Esophagus muscularis mucosa (tissue), 4 donors: ENCODE data around the gene NUBPL. TPM values are rescaled to one million over a fixed set of nuclear protein-coding genes. Genes with fewer than 3 reads are reported as not detected.
"Not testable (repeated sequence)": the region's sequence is repeated elsewhere in the genome, so short reads cannot be mapped to it uniquely, and the experiment has no call there.

Experiments
- DNase-seq: peaks from one replicate; pipeline ENCODE4 v3.0.0-alpha.2; 2017; ENCODE audit errors: extremely low spot score
- H3K27ac ChIP-seq, 4 donors: fragments of 200-600 bp; sonication (generic); replicated peaks in 1 of 4; 1 replicate in 3 of 4; 2 replicates in 1 of 4; pipeline ENCODE4 v1.5.1; 2016 to 2019; ENCODE audit warnings: mild to moderate bottlenecking in 1 of 4
- H3K27me3 ChIP-seq, 4 donors: fragments of 200-600 bp; sonication (generic); one replicate each; pipeline versions ENCODE4 v1.5.1 to v1.6.0; 2016 to 2019
- H3K36me3 ChIP-seq, 4 donors: fragments of 200-600 bp; sonication (generic); one replicate each; pipeline ENCODE4 v1.5.1; 2016 to 2019
- H3K4me1 ChIP-seq, 4 donors: fragments of 200-600 bp; sonication (generic); one replicate each; pipeline ENCODE4 v1.5.1; 2016 to 2019
- H3K4me3 ChIP-seq, 4 donors: fragments of 200-600 bp; sonication (generic); 1 replicate in 2 of 4; 2 replicates in 2 of 4; pipeline ENCODE4 v1.5.1; 2016 to 2019; ENCODE audit warnings: mild to moderate bottlenecking in 4 of 4, moderate library complexity in 1 of 4
- H3K9me3 ChIP-seq, 4 donors: fragments of 200-600 bp; sonication (generic); 1 replicate in 3 of 4; 2 replicates in 1 of 4; pipeline ENCODE4 v1.5.1; 2016 to 2019
- EP300 ChIP-seq: sonication (generic); formaldehyde crosslinking; IDR thresholded peaks from one replicate; pipeline ENCODE4 v1.6.1; 2017; ENCODE audit warnings: antibody characterized with exemption
- POLR2A ChIP-seq: fragments of 450-650 bp; IDR thresholded peaks from one replicate; pipeline ENCODE4 v1.6.1; 2017; ENCODE audit warnings: antibody characterized with exemption, moderate library complexity, mild to moderate bottlenecking, low read depth
- POLR2AphosphoS5 ChIP-seq, 2 donors: sonication (generic); formaldehyde crosslinking; IDR thresholded peaks; one replicate each; pipeline ENCODE4 v1.6.1; 2017; ENCODE audit warnings: antibody characterized with exemption in 2 of 2
- WGBS: methylation state at CpG from one replicate; pipeline ENCODE4 v1.1.5; 2018; 5-methylcytosine and 5-hydroxymethylcytosine counted together
- intact Hi-C: fragments of 100-400 bp; cut with DNase I; formaldehyde crosslinking; loops from one replicate; pipeline ENCODE4 v1.15.1; 2023
- total RNA-seq, 4 donors: library from RNA; depleted of rRNA; stranded (reverse); fragments of >200 nt; gene quantifications; one replicate each; pipeline versions ENCODE4 v1.1.0 to v1.2.1, GENCODE V29; 2016
- TF ChIP-seq, protein P1 (sequence below), 3 experiments: fragments of 200-600 bp in 2 of 3; fragments of 450-650 bp in 1 of 3; sonication (generic) in 2 of 3; IDR thresholded peaks; one replicate each; pipeline ENCODE4 v1.5.1; 2017 to 2019; ENCODE audit warnings: antibody characterized with exemption in 3 of 3, mild to moderate bottlenecking in 2 of 3, moderate library complexity in 1 of 3

NUBPL gene
- total RNA-seq, 4 donors from 2014 or later: 10.3 to 13.6 (median 12.8) TPM

DNA sequence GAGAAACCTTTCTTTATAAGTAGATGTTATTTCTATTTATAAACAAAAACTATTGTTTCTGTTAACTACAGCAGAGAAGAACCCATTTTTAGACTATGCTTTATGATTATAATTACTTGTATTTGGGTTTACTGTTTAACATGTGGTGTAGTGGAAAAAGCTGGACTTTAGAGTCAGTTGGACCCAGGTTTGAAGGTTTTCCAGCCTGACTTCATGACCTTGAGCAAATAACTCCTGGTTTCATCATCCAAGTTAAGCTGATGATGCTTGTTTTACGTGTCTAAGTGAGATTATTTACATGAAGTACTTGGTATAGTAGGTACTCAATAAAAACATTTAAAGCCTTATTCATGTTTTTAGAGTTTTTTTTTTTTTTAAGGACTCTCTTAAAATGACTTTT is 294.1 kb downstream of the NUBPL start:
- H3K27me3 ChIP-seq: no peaks in the 10 kb centered on the region
- H3K9me3 ChIP-seq: no peaks in the 10 kb centered on the region
- DNase-seq: no peak
- no peak overlapping the region for H3K4me3 ChIP-seq
- intact Hi-C loops: no loop called here
- WGBS: 92% methylated on average over 1 of the region's 1 CpG
- no peak overlapping the region for H3K27ac ChIP-seq
- H3K4me1 ChIP-seq: no peaks in the 10 kb centered on the region
- H3K36me3 ChIP-seq: peaks cover 0 to 11% (median 0%) of the 10 kb centered on the region in 4 donors
- no peak for TF ChIP-seq POLR2AphosphoS5 (IDR thresholded peaks at IDR 0.05)
- no peak for TF ChIP-seq EP300
- TF ChIP-seq POLR2A: no peak
- TF ChIP-seq, protein P1, sequence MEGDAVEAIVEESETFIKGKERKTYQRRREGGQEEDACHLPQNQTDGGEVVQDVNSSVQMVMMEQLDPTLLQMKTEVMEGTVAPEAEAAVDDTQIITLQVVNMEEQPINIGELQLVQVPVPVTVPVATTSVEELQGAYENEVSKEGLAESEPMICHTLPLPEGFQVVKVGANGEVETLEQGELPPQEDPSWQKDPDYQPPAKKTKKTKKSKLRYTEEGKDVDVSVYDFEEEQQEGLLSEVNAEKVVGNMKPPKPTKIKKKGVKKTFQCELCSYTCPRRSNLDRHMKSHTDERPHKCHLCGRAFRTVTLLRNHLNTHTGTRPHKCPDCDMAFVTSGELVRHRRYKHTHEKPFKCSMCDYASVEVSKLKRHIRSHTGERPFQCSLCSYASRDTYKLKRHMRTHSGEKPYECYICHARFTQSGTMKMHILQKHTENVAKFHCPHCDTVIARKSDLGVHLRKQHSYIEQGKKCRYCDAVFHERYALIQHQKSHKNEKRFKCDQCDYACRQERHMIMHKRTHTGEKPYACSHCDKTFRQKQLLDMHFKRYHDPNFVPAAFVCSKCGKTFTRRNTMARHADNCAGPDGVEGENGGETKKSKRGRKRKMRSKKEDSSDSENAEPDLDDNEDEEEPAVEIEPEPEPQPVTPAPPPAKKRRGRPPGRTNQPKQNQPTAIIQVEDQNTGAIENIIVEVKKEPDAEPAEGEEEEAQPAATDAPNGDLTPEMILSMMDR (IDR thresholded peaks at IDR 0.05): no peak

DNA sequence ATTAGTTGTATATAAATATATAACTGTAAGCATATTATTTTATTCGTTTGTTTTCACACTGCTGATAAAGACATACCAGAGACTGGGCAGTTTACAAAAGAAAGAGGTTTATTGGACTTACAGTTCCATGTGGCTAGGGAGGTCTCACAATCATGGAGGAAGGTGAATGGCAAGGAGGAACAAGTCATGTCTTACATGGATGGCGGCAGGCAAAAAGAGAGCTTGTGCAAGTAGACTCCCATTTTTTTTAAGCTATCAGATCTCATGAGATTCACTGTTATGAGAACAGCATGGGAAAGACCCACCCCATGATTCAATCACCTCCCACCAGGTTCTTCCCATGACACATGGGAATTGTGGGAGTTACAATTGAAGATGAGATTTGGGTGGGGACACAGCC is 294.8 kb downstream of the NUBPL start:
- H3K27ac ChIP-seq, intact Hi-C loops, H3K36me3 ChIP-seq, H3K4me3 ChIP-seq, H3K27me3 ChIP-seq, H3K9me3 ChIP-seq, H3K4me1 ChIP-seq, DNase-seq: not testable (repeated sequence)
- WGBS: 98% methylated on average over 2 of the region's 2 CpGs

DNA sequence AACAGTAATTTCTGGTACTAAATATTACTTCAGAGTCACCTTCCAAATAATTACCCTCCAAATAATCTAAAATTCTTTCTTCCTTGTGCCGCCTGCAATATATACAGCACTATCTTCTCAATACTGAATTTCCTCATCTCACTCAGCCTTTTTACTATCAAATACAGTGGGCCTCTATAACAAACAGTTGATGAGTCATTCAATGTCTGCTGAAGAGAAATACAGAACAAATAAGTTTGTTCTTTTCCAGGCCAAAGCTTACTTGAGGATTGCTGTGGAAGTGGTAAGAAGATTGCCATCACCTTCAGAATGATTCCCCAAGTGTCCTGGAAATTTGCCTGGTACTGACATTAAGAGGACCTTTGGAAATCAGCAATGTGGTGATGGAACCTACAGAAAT is 297.7 kb downstream of the NUBPL start:
- DNase-seq: no peak
- H3K27me3 ChIP-seq: no peaks in the 10 kb centered on the region
- intact Hi-C loops: no loop called here
- 91% methylated on average over 1 of the region's 1 CpG for WGBS
- no peak overlapping the region for H3K4me3 ChIP-seq
- no peaks in the 10 kb centered on the region for H3K4me1 ChIP-seq
- peaks cover 0 to 6% (median 0%) of the 10 kb centered on the region in 4 donors for H3K36me3 ChIP-seq
- no peak for TF ChIP-seq POLR2A
- no peaks in the 10 kb centered on the region for H3K9me3 ChIP-seq
- H3K27ac ChIP-seq: no peak overlapping the region

DNA sequence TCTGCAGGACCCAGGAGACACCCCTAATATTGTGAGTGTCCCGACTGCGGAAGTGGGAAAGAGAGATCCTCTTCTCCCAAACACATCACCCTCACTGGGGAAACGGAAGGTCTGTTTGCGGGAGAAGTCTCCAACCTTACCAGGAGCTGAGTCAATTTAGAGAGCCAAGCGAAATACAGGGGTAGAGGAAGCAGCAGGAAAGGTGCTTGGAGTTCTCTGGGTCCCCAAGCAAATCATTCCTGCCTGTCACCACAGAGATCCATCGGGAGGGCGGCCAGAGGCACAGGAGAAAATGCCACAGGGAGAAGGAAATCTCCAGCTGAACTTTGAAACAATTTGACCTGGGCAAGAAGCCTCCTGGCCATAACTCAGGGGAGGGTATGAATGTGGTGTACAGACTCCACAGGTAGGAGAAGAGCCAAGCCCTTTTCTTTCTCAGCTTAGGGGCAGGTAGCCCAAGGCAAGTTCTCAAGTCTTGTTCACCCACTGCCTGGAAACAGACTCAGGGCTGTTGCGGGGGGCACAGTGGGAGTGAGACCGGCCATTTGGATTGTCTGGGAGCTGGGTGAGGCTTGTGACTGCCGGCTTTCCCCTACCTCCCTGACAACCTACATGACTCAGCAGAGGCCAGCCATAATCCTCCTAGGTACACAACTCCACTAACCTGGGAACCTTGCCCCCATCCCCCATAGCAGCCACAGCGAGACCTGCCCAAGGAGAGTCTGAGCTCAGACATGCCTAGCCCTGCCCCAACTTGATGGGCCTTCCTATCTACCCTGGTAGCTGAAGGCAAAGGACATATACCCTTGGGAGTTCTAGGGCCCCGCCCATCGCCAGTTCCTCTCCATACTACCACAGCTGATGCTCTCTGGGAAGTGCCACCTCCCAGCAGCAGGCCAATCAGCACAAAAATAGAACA is 304.0 kb downstream of the NUBPL start:
- no peaks in the 10 kb centered on the region for H3K36me3 ChIP-seq
- TF ChIP-seq, protein P1 (IDR thresholded peaks at IDR 0.05): no peak
- TF ChIP-seq EP300 (no peak), POLR2A (no peak), POLR2AphosphoS5 (IDR thresholded peaks at IDR 0.05) (no peak)
- intact Hi-C loops: no loop called here
- H3K27ac ChIP-seq: no peak overlapping the region
- no peaks in the 10 kb centered on the region for H3K4me1 ChIP-seq
- H3K9me3 ChIP-seq: no peaks in the 10 kb centered on the region
- 97% methylated on average over 7 of the region's 13 CpGs for WGBS
- no peak for DNase-seq
- H3K4me3 ChIP-seq: no peak overlapping the region
- H3K27me3 ChIP-seq: no peaks in the 10 kb centered on the region

GRCh38 chr14:31867570-31867969 is 306.4 kb downstream of the NUBPL start:
- TF ChIP-seq POLR2AphosphoS5 (IDR thresholded peaks at IDR 0.05) (no peak), EP300 (no peak), POLR2A (no peak)
- TF ChIP-seq, protein P1 (IDR thresholded peaks at IDR 0.05): no peak
- intact Hi-C loops: no loop called here
- no peak for DNase-seq
- Histone ChIP-seq H3K4me1 (no peaks in the 10 kb centered on the region), H3K4me3 (no peak overlapping the region), H3K36me3 (no peaks in the 10 kb centered on the region), H3K27me3 (no peaks in the 10 kb centered on the region), H3K27ac (no peak overlapping the region), H3K9me3 (no peaks in the 10 kb centered on the region)

DNA sequence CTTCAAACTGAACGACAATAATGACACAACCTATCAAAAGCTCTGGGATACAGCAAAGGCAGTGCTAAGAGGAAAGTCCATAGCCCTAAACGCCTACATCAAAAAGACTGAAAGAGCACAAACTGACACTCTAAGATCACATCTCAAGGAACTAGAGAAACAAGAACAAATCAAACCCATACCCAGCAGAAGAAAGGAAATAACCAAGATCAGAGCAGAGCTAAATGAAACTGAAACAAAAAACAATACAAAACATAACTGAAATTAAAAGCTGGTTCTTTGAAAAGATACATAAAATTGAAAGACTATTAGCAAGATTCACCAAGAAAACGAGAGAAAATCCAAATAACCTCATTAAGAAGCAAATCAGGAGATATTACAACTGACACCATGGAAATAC is 306.9 kb downstream of the NUBPL start:
- WGBS: 93% methylated on average over 3 of the region's 3 CpGs
- DNase-seq, H3K27ac ChIP-seq, H3K9me3 ChIP-seq, intact Hi-C loops, H3K27me3 ChIP-seq, H3K4me1 ChIP-seq, H3K36me3 ChIP-seq, H3K4me3 ChIP-seq: not testable (repeated sequence)
